IMR-90 (cell line): Measurements from ENCODE around the gene TUBGCP3.

ENCODE experiments used
- BHLHE40 ChIP-seq: fragments of 150-350 bp; IDR thresholded peaks from 2 replicates; pipeline ENCODE4 v1.6.1; 2016; ENCODE audit warnings: mild to moderate bottlenecking, low read depth, low read length
- MAFK ChIP-seq: IDR thresholded peaks from 2 replicates; pipeline ENCODE4 v1.6.1; 2012; ENCODE audit warnings: low read depth, low read length, improper control_type of control experiment
- NFE2L2 ChIP-seq: fragments of 150-350 bp; IDR thresholded peaks from 2 replicates; pipeline ENCODE4 v1.6.1; 2016; ENCODE audit warnings: low read depth, mild to moderate bottlenecking, low read length
- POLR2A ChIP-seq: IDR thresholded peaks from 2 replicates; pipeline ENCODE4 v1.6.1; 2012; ENCODE audit warnings: mild to moderate bottlenecking, low read depth, low read length
- RAD21 ChIP-seq: IDR thresholded peaks from 2 replicates; pipeline ENCODE4 v1.6.1; 2012; ENCODE audit warnings: low read length, improper control_type of control experiment
- TF ChIP-seq, protein P1 (sequence below): conservative IDR thresholded peaks from 2 replicates; pipeline ENCODE4 v1.5.1; 2012; ENCODE audit warnings: mild to moderate bottlenecking, low read depth, low read length, improper control_type of control experiment
- TF ChIP-seq, protein P2 (sequence below): fragments of 150-350 bp; IDR thresholded peaks from 2 replicates; pipeline ENCODE4 v1.6.1; 2016; ENCODE audit warnings: low read depth, mild to moderate bottlenecking, low read length, moderate library complexity, borderline replicate concordance

DNA sequence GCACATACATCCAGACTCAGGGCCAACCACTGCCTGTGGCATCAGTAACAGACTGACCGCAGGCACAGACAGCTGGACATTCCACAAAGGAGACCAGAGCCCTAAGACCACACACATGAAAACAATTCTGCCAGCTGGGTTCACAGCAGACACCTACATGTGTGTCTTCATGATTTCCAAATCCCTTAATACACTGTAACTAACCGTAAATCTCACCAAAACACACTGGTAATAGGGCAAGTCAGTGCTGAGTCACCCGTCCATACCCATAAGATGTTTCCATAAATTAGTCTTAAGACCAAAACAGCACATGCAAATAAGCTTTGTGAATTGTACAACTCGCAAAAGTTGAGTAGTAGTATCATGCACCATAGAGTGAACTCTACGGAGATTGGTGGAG lies 65.4 kb downstream of the TUBGCP3 start:
- TF ChIP-seq POLR2A (no peak), BHLHE40 (no peak), MAFK (no peak), RAD21 (no peak), NFE2L2 (no peak)
- TF ChIP-seq, protein P1, sequence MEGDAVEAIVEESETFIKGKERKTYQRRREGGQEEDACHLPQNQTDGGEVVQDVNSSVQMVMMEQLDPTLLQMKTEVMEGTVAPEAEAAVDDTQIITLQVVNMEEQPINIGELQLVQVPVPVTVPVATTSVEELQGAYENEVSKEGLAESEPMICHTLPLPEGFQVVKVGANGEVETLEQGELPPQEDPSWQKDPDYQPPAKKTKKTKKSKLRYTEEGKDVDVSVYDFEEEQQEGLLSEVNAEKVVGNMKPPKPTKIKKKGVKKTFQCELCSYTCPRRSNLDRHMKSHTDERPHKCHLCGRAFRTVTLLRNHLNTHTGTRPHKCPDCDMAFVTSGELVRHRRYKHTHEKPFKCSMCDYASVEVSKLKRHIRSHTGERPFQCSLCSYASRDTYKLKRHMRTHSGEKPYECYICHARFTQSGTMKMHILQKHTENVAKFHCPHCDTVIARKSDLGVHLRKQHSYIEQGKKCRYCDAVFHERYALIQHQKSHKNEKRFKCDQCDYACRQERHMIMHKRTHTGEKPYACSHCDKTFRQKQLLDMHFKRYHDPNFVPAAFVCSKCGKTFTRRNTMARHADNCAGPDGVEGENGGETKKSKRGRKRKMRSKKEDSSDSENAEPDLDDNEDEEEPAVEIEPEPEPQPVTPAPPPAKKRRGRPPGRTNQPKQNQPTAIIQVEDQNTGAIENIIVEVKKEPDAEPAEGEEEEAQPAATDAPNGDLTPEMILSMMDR = no peak
- TF ChIP-seq, protein P2, sequence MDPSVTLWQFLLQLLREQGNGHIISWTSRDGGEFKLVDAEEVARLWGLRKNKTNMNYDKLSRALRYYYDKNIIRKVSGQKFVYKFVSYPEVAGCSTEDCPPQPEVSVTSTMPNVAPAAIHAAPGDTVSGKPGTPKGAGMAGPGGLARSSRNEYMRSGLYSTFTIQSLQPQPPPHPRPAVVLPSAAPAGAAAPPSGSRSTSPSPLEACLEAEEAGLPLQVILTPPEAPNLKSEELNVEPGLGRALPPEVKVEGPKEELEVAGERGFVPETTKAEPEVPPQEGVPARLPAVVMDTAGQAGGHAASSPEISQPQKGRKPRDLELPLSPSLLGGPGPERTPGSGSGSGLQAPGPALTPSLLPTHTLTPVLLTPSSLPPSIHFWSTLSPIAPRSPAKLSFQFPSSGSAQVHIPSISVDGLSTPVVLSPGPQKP = no peak
